ENCODE data around the gene TECPR2. TPM values are rescaled to one million over a fixed set of nuclear protein-coding genes. Genes with fewer than 3 reads are reported as not detected.

The TECPR2 gene
- total RNA-seq, 1 donor from 2014 or later: 5.1 TPM

DNA sequence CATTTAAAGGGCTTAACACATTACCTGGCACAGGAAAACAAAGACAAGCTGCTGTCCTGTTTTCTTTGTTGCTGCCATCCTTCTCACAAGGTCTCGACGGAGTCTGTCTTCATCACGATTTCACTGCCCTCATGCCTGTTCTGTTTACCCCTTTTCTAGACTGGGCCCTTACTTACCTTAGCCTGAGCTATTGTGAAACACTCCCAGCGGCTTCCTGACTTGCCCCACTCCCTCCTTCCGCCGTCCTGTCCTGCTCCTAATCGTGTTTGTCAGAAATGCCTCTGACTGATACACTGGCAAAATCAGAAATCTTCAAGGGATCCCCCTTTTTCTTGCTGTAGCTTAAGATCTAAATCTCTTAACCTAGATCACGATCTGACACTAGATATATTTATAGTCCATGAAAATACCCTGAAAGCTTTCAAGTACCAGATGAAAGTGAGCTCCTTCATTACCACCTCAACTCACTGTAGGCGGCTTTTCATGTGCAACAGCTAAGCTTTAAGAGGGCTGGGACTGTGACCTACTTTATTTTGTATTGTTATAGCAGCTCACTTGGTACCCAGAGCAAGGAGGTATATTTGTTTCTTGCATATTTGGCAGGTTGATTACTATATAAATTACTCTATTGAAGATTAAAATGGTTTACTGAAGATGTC lies 32.1 kb downstream of the TECPR2 start:
- no peak for DNase-seq (ENCODE audit: low read depth)
- no peak overlapping the region for H3K4me3 ChIP-seq (ENCODE audit: low read depth, low read length)
- TF ChIP-seq, protein P1, sequence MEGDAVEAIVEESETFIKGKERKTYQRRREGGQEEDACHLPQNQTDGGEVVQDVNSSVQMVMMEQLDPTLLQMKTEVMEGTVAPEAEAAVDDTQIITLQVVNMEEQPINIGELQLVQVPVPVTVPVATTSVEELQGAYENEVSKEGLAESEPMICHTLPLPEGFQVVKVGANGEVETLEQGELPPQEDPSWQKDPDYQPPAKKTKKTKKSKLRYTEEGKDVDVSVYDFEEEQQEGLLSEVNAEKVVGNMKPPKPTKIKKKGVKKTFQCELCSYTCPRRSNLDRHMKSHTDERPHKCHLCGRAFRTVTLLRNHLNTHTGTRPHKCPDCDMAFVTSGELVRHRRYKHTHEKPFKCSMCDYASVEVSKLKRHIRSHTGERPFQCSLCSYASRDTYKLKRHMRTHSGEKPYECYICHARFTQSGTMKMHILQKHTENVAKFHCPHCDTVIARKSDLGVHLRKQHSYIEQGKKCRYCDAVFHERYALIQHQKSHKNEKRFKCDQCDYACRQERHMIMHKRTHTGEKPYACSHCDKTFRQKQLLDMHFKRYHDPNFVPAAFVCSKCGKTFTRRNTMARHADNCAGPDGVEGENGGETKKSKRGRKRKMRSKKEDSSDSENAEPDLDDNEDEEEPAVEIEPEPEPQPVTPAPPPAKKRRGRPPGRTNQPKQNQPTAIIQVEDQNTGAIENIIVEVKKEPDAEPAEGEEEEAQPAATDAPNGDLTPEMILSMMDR (conservative IDR thresholded peaks at IDR 0.05; ENCODE audit: low read depth, low read length): no peak

DNA sequence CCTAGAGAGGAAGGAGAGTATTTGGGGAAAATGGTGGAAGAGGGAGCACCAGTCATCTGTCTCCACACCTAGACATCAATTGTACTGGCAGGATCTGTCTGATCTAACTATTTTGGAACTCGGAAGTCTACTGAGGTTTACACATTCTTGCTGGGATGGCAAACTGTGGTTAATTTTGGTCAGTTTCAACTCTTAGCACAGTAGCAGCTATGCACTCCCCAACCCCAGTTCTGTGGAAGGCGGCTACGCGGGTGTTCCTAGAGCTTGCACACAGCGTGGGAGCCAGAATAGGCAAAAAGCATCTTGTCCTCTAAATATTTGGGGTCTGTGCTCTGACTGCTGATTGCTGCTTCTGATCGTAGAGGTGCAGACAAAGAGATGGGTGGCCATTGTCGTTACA lies 33.8 kb downstream of the TECPR2 start:
- H3K4me3 ChIP-seq (ENCODE audit: low read depth, low read length): no peak overlapping the region
- TF ChIP-seq, protein P1 (conservative IDR thresholded peaks at IDR 0.05; ENCODE audit: low read depth, low read length): no peak
- no peak for DNase-seq (ENCODE audit: low read depth)

DNA sequence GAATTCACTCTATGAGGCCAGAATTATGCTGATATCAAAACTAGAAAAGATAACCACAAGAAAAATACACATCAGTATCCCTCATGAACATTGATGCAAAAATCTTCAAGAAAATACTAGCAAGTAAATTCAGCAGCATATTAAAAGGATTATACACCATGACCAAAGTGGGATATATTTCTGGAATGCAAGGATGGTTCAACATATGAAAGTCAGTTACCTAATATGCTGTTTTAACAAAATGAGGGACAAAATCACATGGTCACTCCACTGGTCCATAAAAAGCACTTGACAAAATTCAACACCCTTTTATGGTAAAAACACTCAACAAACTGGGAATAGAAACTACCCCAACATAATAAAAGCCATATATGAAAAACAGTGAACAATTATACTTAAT lies 40.3 kb downstream of the TECPR2 start:
- DNase-seq (ENCODE audit: low read depth): no peak
- H3K4me3 ChIP-seq (ENCODE audit: low read depth, low read length): no peak overlapping the region
- TF ChIP-seq, protein P1 (conservative IDR thresholded peaks at IDR 0.05; ENCODE audit: low read depth, low read length): no peak

DNA sequence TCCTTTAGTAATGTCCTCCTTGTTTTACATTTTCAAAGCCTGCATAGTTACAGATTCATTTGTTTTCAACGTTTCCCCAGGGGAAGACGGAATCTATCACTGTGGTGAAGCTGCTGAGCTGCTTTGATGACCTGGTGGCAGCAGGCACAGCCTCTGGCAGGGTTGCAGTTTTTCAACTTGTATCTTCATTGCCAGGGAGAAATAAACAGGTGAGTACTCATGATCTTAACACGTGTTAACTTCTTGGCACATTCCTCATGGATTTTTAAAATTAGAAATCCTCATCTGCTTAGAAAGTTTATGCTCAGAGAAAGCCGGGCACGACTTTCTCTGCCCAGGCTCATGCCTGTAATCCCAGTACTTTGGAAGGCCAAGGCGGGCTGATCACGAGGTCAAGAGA lies 44.5 kb downstream of the TECPR2 start:
- H3K4me3 ChIP-seq (ENCODE audit: low read depth, low read length): no peak overlapping the region
- DNase-seq (ENCODE audit: low read depth): no peak
- TF ChIP-seq, protein P1 (conservative IDR thresholded peaks at IDR 0.05; ENCODE audit: low read depth, low read length): no peak

DNA sequence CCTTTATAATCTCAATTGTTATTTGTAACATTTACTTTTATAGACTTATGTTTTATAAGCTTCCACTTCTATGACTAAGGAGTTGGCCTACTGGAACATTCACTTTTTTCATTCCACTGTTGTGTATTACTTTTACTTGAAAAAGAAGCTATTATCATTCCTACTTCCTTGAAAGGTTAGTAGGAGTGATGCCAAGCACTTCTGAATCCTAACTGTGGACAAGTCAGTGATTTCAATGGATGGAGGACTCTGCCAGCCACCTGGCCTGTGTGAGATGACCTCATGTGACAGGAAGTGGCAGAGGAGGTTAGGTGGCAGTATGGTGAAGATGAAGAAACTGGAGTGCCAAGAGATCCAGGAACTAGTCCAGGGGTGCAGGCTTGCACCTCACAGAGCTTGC lies 46.0 kb downstream of the TECPR2 start:
- TF ChIP-seq, protein P1 (conservative IDR thresholded peaks at IDR 0.05; ENCODE audit: low read depth, low read length): no peak
- DNase-seq (ENCODE audit: low read depth): no peak
- H3K4me3 ChIP-seq (ENCODE audit: low read depth, low read length): no peak overlapping the region

DNA sequence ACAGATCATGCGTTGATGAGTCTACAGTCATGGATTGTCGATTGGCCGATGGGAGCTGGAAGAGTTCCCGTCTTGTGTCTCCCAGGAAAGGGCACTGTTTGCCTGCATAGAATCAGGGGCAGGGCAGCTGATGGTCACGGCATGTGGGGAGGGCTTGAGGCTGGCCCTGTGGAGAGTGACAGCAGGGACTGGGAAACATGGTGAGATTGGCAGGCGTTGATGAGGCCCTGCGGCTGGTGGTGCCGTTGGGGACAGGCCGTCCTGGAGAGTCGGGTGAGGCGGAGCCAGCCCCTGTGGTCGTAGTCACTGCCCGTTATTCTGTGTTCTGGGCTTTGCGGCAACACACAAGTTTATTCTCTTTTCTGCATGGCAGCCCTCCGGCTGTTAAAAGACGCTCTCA lies 52.9 kb downstream of the TECPR2 start:
- TF ChIP-seq, protein P1 (conservative IDR thresholded peaks at IDR 0.05; ENCODE audit: low read depth, low read length): no peak
- no peak overlapping the region for H3K4me3 ChIP-seq (ENCODE audit: low read depth, low read length)
- DNase-seq (ENCODE audit: low read depth): no peak

DNA sequence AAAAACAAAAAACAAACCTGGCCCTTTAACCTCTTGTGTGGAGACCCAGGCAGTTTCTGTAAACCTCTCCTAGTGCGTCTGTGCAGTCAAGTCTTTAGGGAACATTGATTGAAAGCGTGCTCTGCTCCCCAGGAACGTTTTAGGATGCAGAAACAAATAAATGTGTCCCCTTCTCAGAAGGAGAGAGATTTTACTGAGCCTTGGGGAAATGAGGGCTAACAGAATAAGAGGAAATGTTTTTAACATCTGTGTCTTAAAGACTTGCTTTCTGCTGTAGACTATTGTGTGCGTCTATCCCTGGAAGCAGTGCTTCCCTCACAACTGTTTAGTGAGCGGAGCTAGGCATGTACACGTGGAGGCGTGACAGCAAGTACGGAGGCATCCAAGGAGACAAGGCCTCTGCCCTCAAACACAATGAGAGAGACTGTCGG lies 54.3 kb downstream of the TECPR2 start:
- no peak for DNase-seq (ENCODE audit: low read depth)
- TF ChIP-seq, protein P1 (conservative IDR thresholded peaks at IDR 0.05; ENCODE audit: low read depth, low read length): no peak
- no peak overlapping the region for H3K4me3 ChIP-seq (ENCODE audit: low read depth, low read length)

Data from epithelial cell of proximal tubule (primary cell).